Right renal cortex interstitium (tissue), 3 donors: ENCODE data around the gene MAP3K1. TPM values are rescaled to one million over a fixed set of nuclear protein-coding genes. Genes with fewer than 3 reads are reported as not detected.
A peak's percentile ranks its signal among the peaks of the same experiment; 100 is the strongest.

Experiments
- DNase-seq, 3 donors: peaks; one replicate each; pipeline ENCODE4 v3.0.0-alpha.2; 2013; ENCODE audit warnings: low read depth in 3 of 3, low spot score in 2 of 3
- polyA plus RNA-seq, 3 donors: library from polyadenylated mRNA; unstranded; fragments of 120-200 nt; gene quantifications; one replicate each; pipeline ENCODE4 v1.2.1, GENCODE V29; 2013; ENCODE audit not compliant: insufficient read length in 3 of 3

MAP3K1 gene
- polyA plus RNA-seq, 3 donors = 86.0 to 96.3 (median 86.8) TPM

- DNase-seq = no peak
Observed at GRCh38 chr5:56900395-56900794, 85.0 kb downstream of the MAP3K1 start.

- DNase-seq = peak in 2 of 3 donors; percentile 13 to 21
Observed at GRCh38 chr5:56900858-56901578, 85.7 kb downstream of the MAP3K1 start.

- DNase-seq = no peak
Observed at GRCh38 chr5:56908942-56909293, 93.6 kb downstream of the MAP3K1 start.

- peak; percentile 91 to 94 (median 93) for DNase-seq
Observed at GRCh38 chr5:56909294-56910209, 94.2 kb downstream of the MAP3K1 start, which contains the start of gene SETD9. Gene SETD9 (plus strand): TSS chr5:56909596. CDS start chr5:56909646, 50 bp downstream.

- DNase-seq = peak; percentile 17 to 83 (median 41)
Observed at GRCh38 chr5:56910210-56910965, 95.0 kb downstream of the MAP3K1 start.

GRCh38 chr5:56913766-56914165 lies 98.4 kb downstream of the MAP3K1 start:
- no peak for DNase-seq

- DNase-seq = no peak
Observed at GRCh38 chr5:56914678-56915077, 99.3 kb downstream of the MAP3K1 start.

- no peak for DNase-seq
Observed at GRCh38 chr5:56917534-56917933, 102.2 kb downstream of the MAP3K1 start.

GRCh38 chr5:56918054-56918453 lies 102.7 kb downstream of the MAP3K1 start:
- DNase-seq = no peak

- no peak for DNase-seq
Observed at GRCh38 chr5:56919942-56920662, 104.8 kb downstream of the MAP3K1 start.

- no peak for DNase-seq
Observed at GRCh38 chr5:56922922-56923321, 107.6 kb downstream of the MAP3K1 start.

- DNase-seq = no peak
Observed at GRCh38 chr5:56934325-56934724, 119.0 kb downstream of the MAP3K1 start.

GRCh38 chr5:56938858-56939257 lies 123.5 kb downstream of the MAP3K1 start:
- DNase-seq = no peak

- no peak for DNase-seq
Observed at GRCh38 chr5:56941981-56942380, 126.6 kb downstream of the MAP3K1 start.

Other genes with a start within 250 kb of the MAP3K1 start
- gene SETD9, start 94.0 kb downstream of the MAP3K1 start, polyA plus RNA-seq = 10 to 100 TPM in 2 of 3 donors, 1 to 10 TPM in 1; 6.7 to 19.0 (median 10.9) TPM
- 10 to 100 TPM; 36.9 to 39.4 (median 37.5) TPM for gene MIER3, start 136.6 kb downstream of the MAP3K1 start, polyA plus RNA-seq